GM12872 (cell line): Measurements from ENCODE around the gene CYP4F8.

Source experiments
- CTCF ChIP-seq: IDR thresholded peaks from 3 replicates; pipeline ENCODE4 v1.5.1; 2011; ENCODE audit warnings: low read depth, mild to moderate bottlenecking, low read length, moderate library complexity; ENCODE audit not compliant: insufficient read depth

The CYP4F8 gene

GRCh38 chr19:15623711-15624318, 8.8 kb downstream of the CYP4F8 start:
- TF ChIP-seq CTCF: no peak

DNA sequence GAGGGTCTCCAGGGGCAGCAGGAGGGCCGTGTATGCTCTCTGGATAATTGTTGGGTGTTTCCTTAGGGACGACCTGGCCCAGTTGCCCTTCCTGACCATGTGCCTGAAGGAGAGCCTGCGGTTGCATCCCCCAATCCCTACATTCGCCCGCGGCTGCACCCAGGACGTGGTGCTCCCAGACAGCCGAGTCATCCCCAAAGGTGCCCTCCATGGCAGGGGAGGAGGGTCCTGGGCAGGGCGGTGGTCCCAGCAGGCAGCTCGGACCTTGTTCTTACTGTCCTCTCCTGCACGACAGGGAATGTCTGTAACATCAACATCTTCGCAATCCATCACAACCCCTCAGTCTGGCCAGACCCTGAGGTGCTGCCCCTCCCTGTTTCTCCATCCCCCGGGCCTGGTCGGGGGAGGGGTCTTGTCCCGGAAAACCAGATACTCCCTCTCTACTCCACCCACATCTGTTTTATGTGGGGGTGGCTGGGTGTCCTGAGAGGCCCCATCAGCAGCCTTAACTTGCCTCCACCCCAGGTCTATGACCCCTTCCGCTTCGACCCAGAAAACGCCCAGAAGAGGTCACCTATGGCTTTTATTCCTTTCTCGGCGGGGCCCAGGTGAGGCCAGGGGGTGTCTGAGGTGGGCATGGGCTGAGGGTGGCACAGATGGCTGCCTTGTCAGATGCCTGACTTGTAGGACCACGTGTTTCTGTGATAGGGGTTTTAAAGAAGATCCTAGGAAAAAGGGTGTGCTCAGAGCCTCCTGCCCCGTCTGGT, 13.4 kb downstream of the CYP4F8 start:
- no peak for TF ChIP-seq CTCF

DNA sequence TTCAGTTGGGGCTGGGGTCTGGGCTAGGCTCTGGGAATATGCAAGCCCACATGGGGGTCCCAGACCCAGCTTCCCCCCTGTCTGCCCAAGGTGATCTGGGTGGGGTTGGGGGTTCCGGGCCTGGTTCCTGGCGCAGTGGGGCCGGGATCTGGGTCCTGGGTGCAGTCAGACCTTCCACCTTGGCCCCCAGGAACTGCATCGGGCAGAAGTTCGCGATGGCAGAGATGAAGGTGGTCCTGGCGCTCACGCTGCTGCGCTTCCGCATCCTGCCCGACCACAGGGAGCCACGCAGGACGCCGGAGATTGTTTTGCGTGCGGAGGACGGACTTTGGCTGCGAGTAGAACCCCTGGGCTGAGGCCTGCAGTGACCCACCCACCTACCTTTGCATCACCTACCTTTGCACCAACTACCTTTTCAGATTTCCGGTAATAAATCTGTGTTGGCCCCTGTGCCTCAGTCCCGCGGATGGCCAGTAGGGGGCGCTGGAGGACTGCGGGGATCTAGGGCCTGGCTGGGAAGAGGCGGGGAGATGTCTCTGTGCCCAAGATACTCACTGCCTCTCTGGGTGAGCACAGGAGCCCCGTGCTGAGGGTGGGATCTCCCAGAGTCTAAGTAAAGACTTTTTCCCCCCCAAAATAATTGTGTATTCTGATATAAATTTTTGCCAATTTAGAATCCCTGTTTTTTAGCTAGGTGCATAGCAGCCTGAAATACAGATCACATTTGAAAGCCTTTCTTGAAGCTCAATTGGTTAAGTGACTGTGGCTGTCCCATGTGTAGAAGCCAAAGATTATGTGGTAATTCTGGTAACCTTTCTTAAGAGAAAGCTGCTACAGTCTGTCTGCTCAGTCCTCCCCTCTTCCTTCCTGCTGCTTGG, 14.2 kb downstream of the CYP4F8 start:
- TF ChIP-seq CTCF: peak; percentile 92

GRCh38 chr19:15631817-15632216, 16.8 kb downstream of the CYP4F8 start:
- peak; percentile 44; the same call in 2 of the 3 replicates for TF ChIP-seq CTCF

- TF ChIP-seq CTCF: no peak
Measured at GRCh38 chr19:15633082-15633835, 18.2 kb downstream of the CYP4F8 start.

DNA sequence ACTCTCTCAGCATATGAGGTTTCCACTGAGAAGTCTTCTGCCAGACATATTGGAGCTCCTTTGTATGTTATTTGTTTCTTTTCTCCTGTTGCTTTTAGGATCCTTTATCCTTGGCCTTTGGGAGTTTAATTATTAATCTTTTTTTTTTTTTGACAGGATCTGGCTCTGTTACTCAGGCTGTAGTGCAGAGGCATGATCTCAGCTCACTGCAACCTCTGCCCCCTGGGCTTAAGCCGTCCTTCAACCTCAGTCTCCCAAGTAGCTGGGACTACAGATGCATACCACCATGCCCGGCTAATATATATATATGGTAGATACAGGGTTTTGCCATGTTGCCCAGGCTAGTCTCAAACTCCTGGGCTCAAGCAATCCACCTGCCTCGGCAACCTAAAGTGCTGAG, 19.1 kb downstream of the CYP4F8 start:
- no peak for TF ChIP-seq CTCF
